GM12878 (cell line): Measurements from ENCODE around the gene MYO3B. TPM values are rescaled to one million over a fixed set of nuclear protein-coding genes. Genes with fewer than 3 reads are reported as not detected.

Experiments used
- ATAC-seq: fragments of 200-7000 bp; cut with Tn5 transposase; 3 replicates; pipeline ENCODE4 v1.9.1; 2020; ENCODE audit warnings: mild to moderate bottlenecking, moderate library complexity
- BruUV-seq: library from RNA; stranded (reverse); fragments of 400-500 nt; replicated peaks from 2 replicates; lab custom pipeline; 2021; lab: Mats Ljungman, UMichigan
- CTCF ChIA-PET: fragments of 300-600 bp; sonication (Branson Sonifier 250); formaldehyde crosslinking; extraction: SDS; loops from one replicate; lab custom pipeline; 2021; ENCODE audit warnings: inconsistent platforms; lab: Yijun Ruan, JAX
- POLR2A ChIA-PET: fragments of 350-600 bp; formaldehyde crosslinking; extraction: SDS; loops from one replicate; lab custom pipeline; 2021; ENCODE audit warnings: inconsistent platforms; lab: Charles Lee
- RAD21 ChIA-PET: fragments of 300-600 bp; sonication (Branson Sonifier 250); formaldehyde crosslinking; loops from one replicate; lab custom pipeline; 2023; ENCODE audit warnings: antibody characterized with exemption; ENCODE audit not compliant: unreplicated experiment; lab: Charles Lee
- SMC1A ChIA-PET: fragments of 300-600 bp; sonication (Branson Sonifier 250); formaldehyde crosslinking; loops from one replicate; lab custom pipeline; 2023; ENCODE audit not compliant: unreplicated experiment, uncharacterized antibody; lab: Charles Lee
- DNase-seq: peaks from one replicate; pipeline ENCODE4 v3.0.0-alpha.2; 2011; ENCODE audit warnings: low read depth, low spot score
- FAIRE-seq: peaks from 3 replicates; lab custom pipeline; 2011; peaks lifted over from hg19 to GRCh38; lab: Jason Lieb, UNC
- H2AFZ ChIP-seq: 2 replicates; pipeline ENCODE4 v1.6.0; 2011; ENCODE audit warnings: low read depth, low read length, control low read depth; ENCODE audit not compliant: control insufficient read depth
- H3K27ac ChIP-seq: 2 replicates; pipeline ENCODE4 v1.5.1; 2011; ENCODE audit warnings: control low read depth; ENCODE audit not compliant: control insufficient read depth, insufficient read depth
- H3K27me3 ChIP-seq, 2 experiments: replicated peaks in 1 of 2; 2 replicates each; pipeline versions ENCODE4 v1.6.0 to v1.6.1; 2011; ENCODE audit warnings: low read length in 1 of 2; ENCODE audit not compliant: control insufficient read depth in 2 of 2, insufficient read depth in 2 of 2
- H3K36me3 ChIP-seq, 2 experiments: 2 replicates each; pipeline ENCODE4 v1.5.1; 2011; ENCODE audit warnings: low read length in 1 of 2; ENCODE audit not compliant: control insufficient read depth in 2 of 2, insufficient read depth in 2 of 2
- H3K4me1 ChIP-seq: 2 replicates; pipeline ENCODE4 v1.6.1; 2011; ENCODE audit warnings: mild to moderate bottlenecking, low read length, moderate library complexity, mixed read lengths; ENCODE audit not compliant: control insufficient read depth, insufficient read depth
- H3K4me2 ChIP-seq: 2 replicates; pipeline ENCODE4 v1.6.0; 2011; ENCODE audit warnings: control low read depth; ENCODE audit not compliant: control insufficient read depth, insufficient read depth
- H3K4me3 ChIP-seq: fragments of 200-600 bp; sonication (generic); 2 replicates; pipeline ENCODE4 v1.5.1; 2016
- H3K79me2 ChIP-seq: 2 replicates; pipeline ENCODE4 v1.6.0; 2011; ENCODE audit warnings: low read length; ENCODE audit not compliant: control insufficient read depth, insufficient read depth
- H3K9ac ChIP-seq: 2 replicates; pipeline ENCODE4 v1.8.0; 2011; ENCODE audit warnings: low read length, control low read depth, mixed read lengths; ENCODE audit not compliant: control insufficient read depth, insufficient read depth
- H3K9me3 ChIP-seq: replicated peaks from 3 replicates; pipeline ENCODE4 v1.5.1; 2011; ENCODE audit warnings: mild to moderate bottlenecking, low read length; ENCODE audit not compliant: control insufficient read depth, insufficient read depth
- H4K20me1 ChIP-seq: 2 replicates; pipeline ENCODE4 v1.6.0; 2011; ENCODE audit not compliant: control insufficient read depth, insufficient read depth
- ASH2L ChIP-seq: fragments of 300-600, 200-600 bp; sonication (generic); IDR thresholded peaks from 2 replicates; pipeline ENCODE4 v1.6.1; 2017; ENCODE audit warnings: low read depth, mild to moderate bottlenecking, borderline replicate concordance
- CREM ChIP-seq: IDR thresholded peaks from 2 replicates; pipeline ENCODE4 v1.6.1; 2014; ENCODE audit warnings: antibody characterized with exemption, low read depth
- FOS ChIP-seq: IDR thresholded peaks from 3 replicates; pipeline ENCODE4 v1.6.1; 2011; ENCODE audit warnings: borderline replicate concordance; ENCODE audit not compliant: insufficient read length; ENCODE audit errors: extremely low read depth
- KLF5 ChIP-seq: fragments of 450-650 bp; IDR thresholded peaks from 2 replicates; pipeline ENCODE4 v1.6.1; 2014; ENCODE audit warnings: mild to moderate bottlenecking; ENCODE audit not compliant: partially characterized antibody
- MEF2A ChIP-seq: IDR thresholded peaks from 2 replicates; pipeline ENCODE4 v1.6.1; 2011; ENCODE audit warnings: low read depth, mild to moderate bottlenecking, low read length, moderate library complexity; ENCODE audit not compliant: insufficient read depth
- RCOR1 ChIP-seq: conservative IDR thresholded peaks from 2 replicates; pipeline ENCODE4 v1.6.1; 2012; ENCODE audit warnings: low read depth, low read length, improper control_type of control experiment
- SREBF1 ChIP-seq: IDR thresholded peaks from 2 replicates; pipeline ENCODE4 v1.6.1; 2012; ENCODE audit warnings: mild to moderate bottlenecking, low read length
- TAF1 ChIP-seq: IDR thresholded peaks from 2 replicates; pipeline ENCODE4 v1.6.1; 2011; ENCODE audit warnings: mild to moderate bottlenecking, low read depth, low read length, borderline replicate concordance
- ZNF274 ChIP-seq: IDR thresholded peaks from one replicate; pipeline ENCODE4 v1.8.0; 2011; ENCODE audit not compliant: insufficient read length, insufficient read depth
- WGBS: methylation state at CpG from one replicate; pipeline ENCODE4 v1.1.6; 2016; ENCODE audit warnings: low lambda C conversion rate; ENCODE audit not compliant: insufficient replicate concordance, insufficient coverage; ENCODE audit errors: missing lambda C conversion rate; 5-methylcytosine and 5-hydroxymethylcytosine counted together
- in situ Hi-C: fragments of 300-500 bp; cut with MboI; formaldehyde crosslinking; loops from 9 replicates; pipeline ENCODE4 v1.14.3; 2018; ENCODE audit warnings: mixed read lengths
- intact Hi-C: fragments of 100-400 bp; cut with micrococcal nuclease; formaldehyde crosslinking; loops from one replicate; pipeline ENCODE4 v1.14.2; 2022; ENCODE audit not compliant: unreplicated experiment
- polyA plus RNA-seq, 11 experiments: library from polyadenylated mRNA; depleted of rRNA in 4 of 11; unstranded in 6 of 11; stranded (reverse) in 5 of 11; fragments of >200 nt; fragmentation: Nextera tagmentation in 4 of 11; fragmentation: Illumina TruSeq in 1 of 11; extraction: Ambion mirVana in 4 of 11; extraction: Trizol in 1 of 11; gene quantifications; 1 replicate in 1 of 11; 2 replicates in 10 of 11; pipeline versions ENCODE4 v1.2.1 to v1.2.3, GENCODE V29; 2011 to 2016; ENCODE audit warnings: inconsistent platforms in 2 of 11, missing spikeins in 2 of 11, low read depth in 1 of 11
- total RNA-seq, 4 experiments: library from RNA; depleted of rRNA in 3 of 4; stranded (reverse); fragments of >200 nt in 3 of 4; fragmentation: Illumina TruSeq in 1 of 4; extraction: Trizol in 1 of 4; gene quantifications; 2 replicates each; pipeline versions ENCODE4 v1.2.1 to v1.2.3, GENCODE V29; 2013 to 2021
- TF ChIP-seq, protein P1 (sequence below): fragments of 450-650 bp; IDR thresholded peaks from 2 replicates; pipeline ENCODE4 v1.6.1; 2017; ENCODE audit warnings: low read depth, mild to moderate bottlenecking, moderate library complexity
- TF ChIP-seq, protein P2 (sequence below): IDR thresholded peaks from 2 replicates; pipeline ENCODE4 v1.6.1; 2012; ENCODE audit warnings: low read depth, low read length, improper control_type of control experiment
- TF ChIP-seq, protein P3 (sequence below): fragments of 450-650 bp; IDR thresholded peaks from 2 replicates; pipeline ENCODE4 v1.6.1; 2016; ENCODE audit warnings: mild to moderate bottlenecking
- TF ChIP-seq, protein P4 (sequence below), 3 experiments: IDR thresholded peaks in 2 of 3; conservative IDR thresholded peaks in 1 of 3; 2 replicates each; pipeline ENCODE4 v1.5.1; 2011; ENCODE audit warnings: low read depth in 3 of 3, low read length in 3 of 3, mild to moderate bottlenecking in 3 of 3, control low read depth in 2 of 3, moderate library complexity in 2 of 3, inconsistent platforms in 1 of 3, mixed read lengths in 1 of 3; ENCODE audit not compliant: control insufficient read depth in 2 of 3, insufficient read depth in 1 of 3; ENCODE audit errors: extremely low read depth in 1 of 3

The MYO3B gene
- total and polyA plus RNA-seq, 10 of the 15 experiments (the other 5 are each of a cell fraction or from before 2014, with no cell fraction given): 1.1 to 7.1 (median 2.1) TPM

DNA sequence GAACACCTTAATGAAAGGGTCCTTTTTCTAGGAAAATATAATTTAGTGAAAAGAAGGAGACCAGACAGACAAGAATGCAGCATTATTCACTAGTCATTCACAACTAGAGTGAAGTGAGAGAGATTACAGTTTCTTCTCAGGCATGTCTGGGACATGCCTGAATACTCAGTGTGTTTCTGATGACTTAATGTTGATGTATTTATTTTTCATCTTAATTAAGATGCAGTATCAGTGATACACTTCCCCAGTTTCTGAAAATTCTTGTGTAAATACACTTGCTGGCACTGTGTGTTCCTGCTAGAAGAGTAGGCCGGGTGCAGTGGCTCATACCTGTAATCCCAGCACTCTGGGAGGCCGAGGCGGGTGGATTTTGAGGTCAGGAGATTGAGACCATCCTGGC lies 143.6 kb downstream of the MYO3B start (continued):
- TF ChIP-seq, protein P1, sequence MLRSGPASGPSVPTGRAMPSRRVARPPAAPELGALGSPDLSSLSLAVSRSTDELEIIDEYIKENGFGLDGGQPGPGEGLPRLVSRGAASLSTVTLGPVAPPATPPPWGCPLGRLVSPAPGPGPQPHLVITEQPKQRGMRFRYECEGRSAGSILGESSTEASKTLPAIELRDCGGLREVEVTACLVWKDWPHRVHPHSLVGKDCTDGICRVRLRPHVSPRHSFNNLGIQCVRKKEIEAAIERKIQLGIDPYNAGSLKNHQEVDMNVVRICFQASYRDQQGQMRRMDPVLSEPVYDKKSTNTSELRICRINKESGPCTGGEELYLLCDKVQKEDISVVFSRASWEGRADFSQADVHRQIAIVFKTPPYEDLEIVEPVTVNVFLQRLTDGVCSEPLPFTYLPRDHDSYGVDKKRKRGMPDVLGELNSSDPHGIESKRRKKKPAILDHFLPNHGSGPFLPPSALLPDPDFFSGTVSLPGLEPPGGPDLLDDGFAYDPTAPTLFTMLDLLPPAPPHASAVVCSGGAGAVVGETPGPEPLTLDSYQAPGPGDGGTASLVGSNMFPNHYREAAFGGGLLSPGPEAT: no peak
- TF ChIP-seq, protein P2, sequence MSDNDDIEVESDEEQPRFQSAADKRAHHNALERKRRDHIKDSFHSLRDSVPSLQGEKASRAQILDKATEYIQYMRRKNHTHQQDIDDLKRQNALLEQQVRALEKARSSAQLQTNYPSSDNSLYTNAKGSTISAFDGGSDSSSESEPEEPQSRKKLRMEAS: no peak

DNA sequence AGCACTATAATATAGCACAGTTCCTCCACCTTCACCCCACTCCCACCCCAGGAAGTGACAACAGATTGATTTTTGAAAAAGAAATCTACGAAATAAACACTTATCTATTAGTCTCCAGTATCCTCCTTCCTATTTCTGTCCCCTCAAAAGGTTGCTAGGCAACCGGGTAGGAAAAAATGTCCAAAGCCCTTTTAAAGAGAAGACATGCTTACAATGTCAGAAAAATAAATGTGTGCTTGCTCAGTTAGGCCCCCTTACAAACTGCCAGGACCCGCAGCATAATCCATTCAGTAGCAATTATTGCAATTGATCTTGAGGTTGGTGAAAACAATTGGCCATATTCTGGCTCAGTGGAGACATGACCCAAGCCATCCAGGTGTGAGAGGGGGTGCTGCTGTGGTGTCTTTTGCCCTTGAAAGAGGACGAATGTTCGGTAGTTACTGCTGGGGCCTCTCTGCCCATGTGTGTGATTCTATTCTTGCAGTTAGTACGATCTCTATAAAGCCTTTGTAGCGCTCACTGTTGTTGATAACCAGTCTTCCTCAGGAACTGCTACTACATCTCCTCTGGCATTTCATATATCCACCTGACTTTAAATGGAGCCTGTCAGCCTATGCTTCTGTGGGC lies 144.3 kb downstream of the MYO3B start:
- Histone ChIP-seq H2AFZ (no peak overlapping the region), H3K36me3 (no peaks in the 10 kb centered on the region), H3K79me2 (no peaks in the 10 kb centered on the region), H4K20me1 (no peaks in the 10 kb centered on the region), H3K4me3 (no peak overlapping the region), H3K4me2 (no peak overlapping the region), H3K27me3 (no peaks in the 10 kb centered on the region), H3K27ac (no peak overlapping the region), H3K4me1 (no peaks in the 10 kb centered on the region), H3K9ac (no peak overlapping the region), H3K9me3 (peaks cover 8% of the 10 kb centered on the region; the same call in 2 of the 3 replicates)
- FAIRE-seq: no peak
- 71% methylated on average over 7 of the region's 7 CpGs for WGBS
- BruUV-seq: no TSS peak
- intact Hi-C loops: no loop called here
- RAD21 ChIA-PET: interaction anchor here (1.2 to 3.5 kb wide), 4 partner anchors 9 to 493 kb away, joined by 3 to 36 read pairs (median 10); partner anchors contain the start of gene GAD1
- in situ Hi-C loops: no loop called here
- CTCF ChIA-PET: interaction anchor here (1.2 to 4.3 kb wide), 7 partner anchors 17 to 492 kb away, joined by 3 to 89 read pairs (median 29); partner anchors contain the start of gene GAD1
- POLR2A ChIA-PET: no interaction called here
- no peak for DNase-seq
- SMC1A ChIA-PET: interaction anchor here (1.3 to 4.7 kb wide), 5 partner anchors 20 to 86 kb away, joined by 3 to 35 read pairs (median 14); no protein-coding TSS in a partner anchor
- no peak for ATAC-seq
- TF ChIP-seq, protein P3, sequence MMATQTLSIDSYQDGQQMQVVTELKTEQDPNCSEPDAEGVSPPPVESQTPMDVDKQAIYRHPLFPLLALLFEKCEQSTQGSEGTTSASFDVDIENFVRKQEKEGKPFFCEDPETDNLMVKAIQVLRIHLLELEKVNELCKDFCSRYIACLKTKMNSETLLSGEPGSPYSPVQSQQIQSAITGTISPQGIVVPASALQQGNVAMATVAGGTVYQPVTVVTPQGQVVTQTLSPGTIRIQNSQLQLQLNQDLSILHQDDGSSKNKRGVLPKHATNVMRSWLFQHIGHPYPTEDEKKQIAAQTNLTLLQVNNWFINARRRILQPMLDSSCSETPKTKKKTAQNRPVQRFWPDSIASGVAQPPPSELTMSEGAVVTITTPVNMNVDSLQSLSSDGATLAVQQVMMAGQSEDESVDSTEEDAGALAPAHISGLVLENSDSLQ: no peak
- no peak for TF ChIP-seq ASH2L
- no peak for TF ChIP-seq KLF5
- TF ChIP-seq TAF1: no peak
- no peak for TF ChIP-seq ZNF274
- no peak for TF ChIP-seq FOS
- TF ChIP-seq MEF2A: no peak
- no peak for TF ChIP-seq CREM
- TF ChIP-seq, protein P4, sequence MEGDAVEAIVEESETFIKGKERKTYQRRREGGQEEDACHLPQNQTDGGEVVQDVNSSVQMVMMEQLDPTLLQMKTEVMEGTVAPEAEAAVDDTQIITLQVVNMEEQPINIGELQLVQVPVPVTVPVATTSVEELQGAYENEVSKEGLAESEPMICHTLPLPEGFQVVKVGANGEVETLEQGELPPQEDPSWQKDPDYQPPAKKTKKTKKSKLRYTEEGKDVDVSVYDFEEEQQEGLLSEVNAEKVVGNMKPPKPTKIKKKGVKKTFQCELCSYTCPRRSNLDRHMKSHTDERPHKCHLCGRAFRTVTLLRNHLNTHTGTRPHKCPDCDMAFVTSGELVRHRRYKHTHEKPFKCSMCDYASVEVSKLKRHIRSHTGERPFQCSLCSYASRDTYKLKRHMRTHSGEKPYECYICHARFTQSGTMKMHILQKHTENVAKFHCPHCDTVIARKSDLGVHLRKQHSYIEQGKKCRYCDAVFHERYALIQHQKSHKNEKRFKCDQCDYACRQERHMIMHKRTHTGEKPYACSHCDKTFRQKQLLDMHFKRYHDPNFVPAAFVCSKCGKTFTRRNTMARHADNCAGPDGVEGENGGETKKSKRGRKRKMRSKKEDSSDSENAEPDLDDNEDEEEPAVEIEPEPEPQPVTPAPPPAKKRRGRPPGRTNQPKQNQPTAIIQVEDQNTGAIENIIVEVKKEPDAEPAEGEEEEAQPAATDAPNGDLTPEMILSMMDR (IDR thresholded peaks at IDR 0.05 in 2 of 3, conservative IDR thresholded peaks at IDR 0.05 in 1 of 3; ENCODE audit: control insufficient read depth in 2 of 3, extremely low read depth in 1 of 3, insufficient read depth in 1 of 3, low read depth in 3 of 3, low read length in 3 of 3): no peak
- TF ChIP-seq RCOR1: no peak
- TF ChIP-seq SREBF1: no peak
